ENCODE results near the gene CNOT3.
"Not testable (repeated sequence)": the region's sequence is repeated elsewhere in the genome, so short reads cannot be mapped to it uniquely, and the experiment has no call there.

Gene CNOT3

GRCh38 chr19:54191011-54191810 lies 53.6 kb downstream of the CNOT3 start, which contains the start of gene TSEN34:
TSEN34 (plus strand) TSS chr19:54191308; CDS start chr19:54191365, 57 bp downstream.
- peak; percentile 81 for DNase-seq (ENCODE audit: low spot score)

DNA sequence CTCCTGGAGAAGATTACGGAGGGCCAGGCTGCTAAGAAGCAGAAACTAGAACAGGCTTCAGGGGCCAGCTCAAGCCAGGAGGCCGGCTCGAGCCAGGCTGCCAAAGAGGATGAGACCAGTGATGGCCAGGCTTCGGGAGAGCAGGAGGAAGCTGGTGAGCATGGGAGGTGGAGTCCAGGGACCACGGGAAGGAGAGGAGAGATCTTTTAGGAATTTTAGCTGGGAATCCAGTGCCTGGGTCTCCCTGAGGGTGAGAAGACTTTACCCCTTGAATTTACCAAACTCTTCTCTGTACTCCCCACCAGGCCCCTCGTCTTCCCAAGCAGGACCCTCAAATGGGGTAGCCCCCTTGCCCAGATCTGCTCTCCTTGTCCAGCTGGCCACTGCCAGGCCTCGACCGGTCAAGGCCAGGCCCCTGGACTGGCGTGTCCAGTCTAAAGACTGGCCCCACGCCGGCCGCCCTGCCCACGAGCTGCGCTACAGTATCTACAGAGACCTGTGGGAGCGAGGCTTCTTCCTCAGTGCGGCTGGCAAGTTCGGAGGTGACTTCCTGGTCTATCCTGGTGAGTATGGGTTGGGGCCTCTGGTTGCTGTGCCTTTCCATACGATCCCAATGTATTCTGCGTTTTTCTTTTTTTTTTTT lies 54.4 kb downstream of the CNOT3 start:
- no peak for DNase-seq (ENCODE audit: low spot score)

DNA sequence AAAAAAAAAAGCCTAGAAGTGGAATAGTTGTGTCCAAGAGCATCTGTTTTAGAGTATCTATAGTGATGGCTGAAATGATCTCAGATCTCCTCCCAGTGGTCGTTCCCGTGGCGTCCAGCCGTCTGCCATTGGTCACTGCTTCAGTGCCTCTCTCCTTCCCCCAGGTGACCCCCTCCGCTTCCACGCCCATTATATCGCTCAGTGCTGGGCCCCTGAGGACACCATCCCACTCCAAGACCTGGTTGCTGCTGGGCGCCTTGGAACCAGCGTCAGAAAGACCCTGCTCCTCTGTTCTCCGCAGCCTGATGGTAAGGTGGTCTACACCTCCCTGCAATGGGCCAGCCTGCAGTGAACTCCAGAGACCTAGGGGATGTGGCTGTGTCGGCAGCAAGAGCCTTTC lies 55.4 kb downstream of the CNOT3 start:
- no peak for DNase-seq (ENCODE audit: low spot score)

- DNase-seq (ENCODE audit: low spot score), result not testable (repeated sequence)
Measured at GRCh38 chr19:54194463-54194862, 56.9 kb downstream of the CNOT3 start.

GRCh38 chr19:54196536-54196935 lies 59.0 kb downstream of the CNOT3 start:
- no peak for DNase-seq (ENCODE audit: low spot score)

GRCh38 chr19:54197121-54197520 lies 59.6 kb downstream of the CNOT3 start:
- no peak for DNase-seq (ENCODE audit: low spot score)

DNA sequence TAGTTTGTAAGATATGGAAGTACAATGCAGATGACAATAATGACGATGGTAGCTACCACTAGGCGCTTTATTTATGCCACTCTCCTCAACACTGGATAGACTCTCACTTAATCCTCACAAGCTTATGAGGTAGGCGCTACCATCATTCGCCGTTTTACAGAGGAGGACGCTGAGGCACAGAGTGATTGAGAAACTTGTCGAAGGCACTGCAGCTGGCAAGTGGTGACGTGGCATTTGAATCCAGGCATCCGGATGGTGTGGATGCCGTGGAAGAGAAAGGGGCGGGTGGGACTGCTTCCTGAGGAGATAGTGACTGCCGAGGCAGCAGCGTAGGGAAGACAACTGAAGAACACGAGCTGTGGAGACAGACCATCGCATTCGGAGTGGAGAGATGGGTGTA lies 61.8 kb downstream of the CNOT3 start:
- DNase-seq (ENCODE audit: low spot score), result no peak

DNA sequence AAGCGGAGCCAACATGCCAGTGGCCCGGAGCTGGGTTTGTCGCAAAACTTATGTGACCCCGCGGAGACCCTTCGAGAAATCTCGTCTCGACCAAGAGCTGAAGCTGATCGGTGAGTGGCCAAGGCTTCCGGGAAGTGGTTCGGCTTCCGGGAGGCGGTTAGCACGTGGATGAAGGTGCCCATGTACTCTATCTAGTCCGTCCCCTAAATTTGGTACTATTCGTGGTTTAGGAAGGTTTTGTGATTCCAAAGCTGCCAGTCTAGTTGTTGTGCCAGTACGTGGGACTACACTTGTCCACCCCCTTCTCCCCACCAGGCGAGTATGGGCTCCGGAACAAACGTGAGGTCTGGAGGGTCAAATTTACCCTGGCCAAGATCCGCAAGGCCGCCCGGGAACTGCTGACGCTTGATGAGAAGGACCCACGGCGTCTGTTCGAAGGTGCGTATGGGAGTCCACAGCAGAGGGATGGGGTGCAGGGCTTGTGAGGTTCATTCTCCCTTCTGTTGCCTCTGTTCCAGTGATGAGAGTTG lies 63.7 kb downstream of the CNOT3 start:
- DNase-seq (ENCODE audit: low spot score), result no peak

- no peak for DNase-seq (ENCODE audit: low spot score)
Measured at GRCh38 chr19:54201980-54202379, 64.4 kb downstream of the CNOT3 start.

- DNase-seq (ENCODE audit: low spot score), result no peak
Measured at GRCh38 chr19:54203151-54203611, 65.6 kb downstream of the CNOT3 start.

- no peak for DNase-seq (ENCODE audit: low spot score)
Measured at GRCh38 chr19:54204767-54205468, 67.4 kb downstream of the CNOT3 start.

All from AG20443 (cell line).